ENCODE measurements around the gene CLEC16A.

GRCh38 chr16:11213373-11213772, 269.0 kb downstream of the CLEC16A start:
- TF ChIP-seq CTCF (IDR thresholded peaks at IDR 0.05) (no peak), POLR2A (IDR thresholded peaks at IDR 0.05) (no peak)

Measured in breast epithelium (tissue), 3 donors.